Natural killer cell (primary cell): ENCODE results near the gene CLEC18A. TPM values are rescaled to one million over a fixed set of nuclear protein-coding genes. Genes with fewer than 3 reads are reported as not detected.
"Not testable (repeated sequence)": the region's sequence is repeated elsewhere in the genome, so short reads cannot be mapped to it uniquely, and the experiment has no call there.

Experiments
- ATAC-seq, 3 donors: fragments of 150-1000 bp in 2 of 3; fragments of 200-7000 bp in 1 of 3; cut with Tn5 transposase; 1 replicate in 1 of 3; 2 replicates in 2 of 3; pipeline ENCODE4 v1.10.0; 2021; ENCODE audit warnings: mild to moderate bottlenecking in 2 of 3, moderate library complexity in 2 of 3
- DNase-seq, 2 donors: peaks; one replicate each; pipeline versions ENCODE4 v3.0.0 to v3.0.0-alpha.2; 2013 to 2021; ENCODE audit warnings: mixed read lengths in 1 of 2
- H3K27ac ChIP-seq: one replicate; pipeline ENCODE4 v1.5.1; 2013; ENCODE audit warnings: mild to moderate bottlenecking, low read length
- H3K27me3 ChIP-seq: one replicate; pipeline ENCODE4 v1.6.1; 2013; ENCODE audit warnings: low read length; ENCODE audit not compliant: control insufficient read depth, insufficient read depth
- H3K36me3 ChIP-seq: one replicate; pipeline ENCODE4 v1.6.1; 2013; ENCODE audit warnings: low read length; ENCODE audit not compliant: control insufficient read depth, insufficient read depth
- H3K4me1 ChIP-seq: one replicate; pipeline ENCODE4 v1.6.1; 2013; ENCODE audit warnings: low read length; ENCODE audit not compliant: control insufficient read depth, insufficient read depth
- H3K4me3 ChIP-seq: one replicate; pipeline ENCODE4 v1.5.1; 2013; ENCODE audit warnings: low read length
- H3K9me3 ChIP-seq: one replicate; pipeline ENCODE4 v1.6.1; 2013; ENCODE audit warnings: low read length; ENCODE audit not compliant: control insufficient read depth, insufficient read depth
- H3K27ac Mint-ChIP-seq, 2 donors: one replicate each; pipeline ENCODE4 v1.8.0; 2022; ENCODE audit warnings: mild to moderate bottlenecking in 2 of 2, mixed read lengths in 2 of 2, moderate library complexity in 1 of 2
- H3K27me3 Mint-ChIP-seq, 2 donors: one replicate each; pipeline ENCODE4 v1.8.0; 2022; ENCODE audit warnings: low read depth in 2 of 2, mixed read lengths in 2 of 2
- H3K36me3 Mint-ChIP-seq: one replicate; pipeline ENCODE4 v1.8.0; 2022; ENCODE audit warnings: mixed read lengths
- H3K4me1 Mint-ChIP-seq, 2 donors: one replicate each; pipeline ENCODE4 v1.8.0; 2022; ENCODE audit warnings: mixed read lengths in 2 of 2
- H3K4me3 Mint-ChIP-seq: one replicate; pipeline ENCODE4 v1.8.0; 2022; ENCODE audit warnings: mild to moderate bottlenecking, moderate library complexity, mixed read lengths
- H3K9me3 Mint-ChIP-seq, 2 donors: one replicate each; pipeline ENCODE4 v1.8.0; 2022; ENCODE audit warnings: mixed read lengths in 2 of 2
- WGBS: methylation state at CpG from one replicate; pipeline ENCODE4 v1.1.7; 2013; ENCODE audit warnings: missing lambda C conversion rate; ENCODE audit not compliant: insufficient coverage; 5-methylcytosine and 5-hydroxymethylcytosine counted together
- intact Hi-C: fragments of 100-400 bp; cut with micrococcal nuclease; formaldehyde crosslinking; loops from one replicate; pipeline ENCODE4 v1.14.2; 2022
- total RNA-seq, 4 donors: library from RNA; stranded (reverse); fragments of 120-200 nt in 1 of 4; gene quantifications; one replicate each; pipeline versions ENCODE4 v1.2.3 to v1.2.4, GENCODE V29; 2013 to 2022
- TF ChIP-seq, protein P1 (sequence below): fragments of 200-600 bp; IDR thresholded peaks from one replicate; pipeline ENCODE4 v1.8.0; 2022; ENCODE audit warnings: antibody characterized with exemption

The CLEC18A gene
- 1 to 10 TPM; 2.3 to 2.7 (median 2.4) TPM for total RNA-seq
- total RNA-seq (2013) = 0.61 TPM

DNA sequence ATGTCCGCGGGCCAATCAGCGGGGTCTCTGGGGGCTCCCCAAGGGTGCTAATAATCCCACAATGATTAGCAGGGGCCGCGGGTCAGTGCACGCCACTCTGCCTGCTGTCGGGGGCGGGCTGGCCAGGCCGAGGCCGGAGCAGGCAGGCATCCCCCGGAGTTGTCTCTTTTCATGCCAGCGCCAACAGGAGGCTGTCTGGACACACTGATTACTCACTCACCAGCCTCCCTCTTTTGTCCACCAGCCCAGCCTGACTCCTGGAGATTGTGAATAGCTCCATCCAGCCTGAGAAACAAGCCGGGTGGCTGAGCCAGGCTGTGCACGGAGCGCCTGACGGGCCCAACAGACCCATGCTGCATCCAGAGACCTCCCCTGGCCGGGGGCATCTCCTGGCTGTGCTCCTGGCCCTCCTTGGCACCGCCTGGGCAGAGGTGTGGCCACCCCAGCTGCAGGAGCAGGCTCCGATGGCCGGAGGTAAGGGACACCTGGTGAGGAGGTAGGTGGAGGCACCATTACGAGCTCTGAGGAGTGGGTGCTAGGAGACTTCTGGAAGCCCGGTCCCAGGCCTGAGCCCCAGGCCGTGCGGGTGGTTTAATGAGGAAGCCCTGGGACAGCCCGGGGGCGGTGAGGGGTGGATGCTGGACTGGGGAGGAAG, at the start of gene CLEC18A:
Gene CLEC18A (plus strand): TSS at position 318 of the 655 bp plus-strand sequence. CDS start 33 bp downstream, at position 351.
- H3K4me1 ChIP-seq = not testable (repeated sequence)
- ATAC-seq = peak in 1 of 3 donors; percentile 30

DNA sequence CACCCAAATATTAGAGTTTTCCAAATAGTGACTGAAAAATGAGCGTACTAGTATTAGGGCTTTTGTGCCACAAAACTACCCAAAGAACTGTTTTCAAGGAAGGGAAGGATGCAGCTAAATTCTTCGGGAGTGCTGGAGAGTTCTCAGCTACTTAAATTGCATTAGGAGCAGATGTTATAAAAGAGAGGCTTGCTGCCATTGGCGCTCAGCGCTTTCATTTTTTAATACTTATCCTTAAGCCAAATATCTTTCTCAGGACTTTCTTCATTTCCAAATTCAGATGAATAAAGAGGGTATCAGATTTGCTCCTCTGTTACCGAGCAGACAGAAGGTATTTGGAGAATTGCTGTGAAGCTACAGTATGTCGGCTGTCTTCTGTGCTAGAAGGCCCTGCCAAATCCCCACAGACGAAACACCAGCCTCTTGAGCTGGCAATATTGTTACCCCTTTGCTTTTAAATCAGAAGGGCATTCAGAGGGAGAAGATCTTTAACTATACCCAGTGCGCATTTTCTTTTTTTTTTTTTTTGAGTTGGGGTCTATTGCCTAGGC, 47.2 kb upstream of the CLEC18A start:
- no peaks in the 10 kb centered on the region for H3K4me1 Mint-ChIP-seq
- Histone ChIP-seq H3K4me3 (no peak overlapping the region), H3K4me1 (no peaks in the 10 kb centered on the region), H3K36me3 (peaks cover 18% of the 10 kb centered on the region), H3K9me3 (no peaks in the 10 kb centered on the region), H3K27me3 (no peaks in the 10 kb centered on the region), H3K27ac (no peak overlapping the region)
- no peaks in the 10 kb centered on the region for H3K36me3 Mint-ChIP-seq
- H3K27ac Mint-ChIP-seq = no peak overlapping the region
- H3K4me3 Mint-ChIP-seq = no peak overlapping the region
- no peak for DNase-seq
- intact Hi-C loops = no loop called here
- H3K9me3 Mint-ChIP-seq = no peaks in the 10 kb centered on the region
- TF ChIP-seq, protein P1, sequence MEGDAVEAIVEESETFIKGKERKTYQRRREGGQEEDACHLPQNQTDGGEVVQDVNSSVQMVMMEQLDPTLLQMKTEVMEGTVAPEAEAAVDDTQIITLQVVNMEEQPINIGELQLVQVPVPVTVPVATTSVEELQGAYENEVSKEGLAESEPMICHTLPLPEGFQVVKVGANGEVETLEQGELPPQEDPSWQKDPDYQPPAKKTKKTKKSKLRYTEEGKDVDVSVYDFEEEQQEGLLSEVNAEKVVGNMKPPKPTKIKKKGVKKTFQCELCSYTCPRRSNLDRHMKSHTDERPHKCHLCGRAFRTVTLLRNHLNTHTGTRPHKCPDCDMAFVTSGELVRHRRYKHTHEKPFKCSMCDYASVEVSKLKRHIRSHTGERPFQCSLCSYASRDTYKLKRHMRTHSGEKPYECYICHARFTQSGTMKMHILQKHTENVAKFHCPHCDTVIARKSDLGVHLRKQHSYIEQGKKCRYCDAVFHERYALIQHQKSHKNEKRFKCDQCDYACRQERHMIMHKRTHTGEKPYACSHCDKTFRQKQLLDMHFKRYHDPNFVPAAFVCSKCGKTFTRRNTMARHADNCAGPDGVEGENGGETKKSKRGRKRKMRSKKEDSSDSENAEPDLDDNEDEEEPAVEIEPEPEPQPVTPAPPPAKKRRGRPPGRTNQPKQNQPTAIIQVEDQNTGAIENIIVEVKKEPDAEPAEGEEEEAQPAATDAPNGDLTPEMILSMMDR = no peak
- WGBS = 96% methylated on average over 6 of the region's 8 CpGs
- no peak for ATAC-seq
- no peaks in the 10 kb centered on the region for H3K27me3 Mint-ChIP-seq

More for the DNA sequence above, at the start of gene CLEC18A:
- H3K9me3 Mint-ChIP-seq, H3K4me3 Mint-ChIP-seq, H3K4me3 ChIP-seq, H3K27me3 ChIP-seq, H3K36me3 Mint-ChIP-seq, H3K27me3 Mint-ChIP-seq, H3K4me1 Mint-ChIP-seq, H3K27ac ChIP-seq, DNase-seq, H3K36me3 ChIP-seq, intact Hi-C loops, H3K27ac Mint-ChIP-seq, H3K9me3 ChIP-seq: not testable (repeated sequence)
- no CpG with 5 or more reads among the region's 26 CpGs for WGBS

DNA sequence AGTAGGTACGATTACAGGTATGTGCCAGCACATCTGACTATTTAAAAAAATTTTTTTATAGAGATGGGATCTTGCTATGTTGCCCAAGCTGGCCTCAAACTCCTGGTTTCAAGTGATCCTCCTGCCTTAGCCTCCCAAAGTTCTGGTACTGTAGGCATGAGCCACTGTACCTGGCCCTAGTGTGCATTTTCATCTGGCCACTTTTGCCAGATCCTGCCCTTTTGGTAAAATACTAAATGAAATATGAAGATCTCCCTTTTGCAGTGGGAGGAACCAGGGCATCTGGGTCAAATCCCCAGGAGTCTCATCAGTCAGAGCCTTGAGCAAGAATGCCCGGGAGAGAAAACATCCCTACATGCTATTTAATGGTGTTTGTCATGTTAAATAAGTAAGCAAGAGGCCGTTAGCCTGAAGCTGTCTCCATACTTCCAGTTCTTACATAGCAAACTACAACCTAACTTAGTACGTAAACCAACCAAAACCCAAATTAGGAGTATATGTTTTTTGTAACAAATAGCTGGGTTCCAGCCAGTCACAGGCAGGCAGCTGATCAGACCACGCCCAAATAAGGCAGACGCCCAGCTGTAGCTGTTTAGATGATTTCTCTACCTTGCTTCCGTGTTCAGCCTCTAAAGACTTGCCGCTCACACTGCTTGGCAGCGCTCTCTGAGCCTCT, 46.5 kb upstream of the CLEC18A start:
- H3K4me1 ChIP-seq = no peaks in the 10 kb centered on the region
- ATAC-seq (no peak), DNase-seq (no peak)
- TF ChIP-seq, protein P1 = no peak
- intact Hi-C loops = no loop called here
- Mint-ChIP-seq H3K27ac (no peak overlapping the region), H3K4me3 (no peak overlapping the region), H3K9me3 (no peaks in the 10 kb centered on the region), H3K27me3 (no peaks in the 10 kb centered on the region), H3K4me1 (no peaks in the 10 kb centered on the region), H3K36me3 (no peaks in the 10 kb centered on the region)
- no peak overlapping the region for H3K27ac ChIP-seq
- H3K27me3 ChIP-seq = no peaks in the 10 kb centered on the region
- H3K4me3 ChIP-seq = no peak overlapping the region
- H3K36me3 ChIP-seq = peaks cover 23% of the 10 kb centered on the region
- no peaks in the 10 kb centered on the region for H3K9me3 ChIP-seq
- 96% methylated on average over 6 of the region's 9 CpGs for WGBS

DNA sequence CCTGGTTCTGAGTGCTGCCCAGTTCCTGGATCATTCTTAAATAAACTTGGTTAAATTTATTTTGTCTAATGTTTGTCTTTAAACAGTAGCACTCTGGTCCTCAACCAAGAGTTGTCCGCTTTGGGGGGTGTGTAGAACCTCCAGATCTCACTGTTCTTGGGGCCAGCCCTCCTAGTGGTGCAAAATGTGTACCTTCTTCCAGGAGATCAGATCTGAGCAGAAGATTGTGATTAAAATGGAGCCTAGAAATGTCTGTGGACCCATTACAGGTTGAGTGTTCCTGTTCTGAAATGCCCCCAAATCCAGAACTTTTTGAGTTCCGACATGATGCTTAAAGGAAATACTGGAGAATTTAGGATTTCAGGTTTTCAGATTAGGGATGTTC, 46.0 kb upstream of the CLEC18A start:
- Mint-ChIP-seq H3K9me3 (no peaks in the 10 kb centered on the region), H3K27ac (no peak overlapping the region), H3K27me3 (no peaks in the 10 kb centered on the region), H3K4me3 (no peak overlapping the region), H3K36me3 (no peaks in the 10 kb centered on the region), H3K4me1 (no peaks in the 10 kb centered on the region)
- intact Hi-C loops = no loop called here
- Histone ChIP-seq H3K27ac (no peak overlapping the region), H3K4me1 (no peaks in the 10 kb centered on the region), H3K4me3 (no peak overlapping the region), H3K36me3 (peaks cover 25% of the 10 kb centered on the region), H3K9me3 (no peaks in the 10 kb centered on the region), H3K27me3 (no peaks in the 10 kb centered on the region)
- 50% methylated on average over 2 of the region's 2 CpGs for WGBS
- ATAC-seq = no peak
- DNase-seq = no peak
- TF ChIP-seq, protein P1 = no peak
